ENCODE results near the gene LCE1D.

LCE1D gene

DNA sequence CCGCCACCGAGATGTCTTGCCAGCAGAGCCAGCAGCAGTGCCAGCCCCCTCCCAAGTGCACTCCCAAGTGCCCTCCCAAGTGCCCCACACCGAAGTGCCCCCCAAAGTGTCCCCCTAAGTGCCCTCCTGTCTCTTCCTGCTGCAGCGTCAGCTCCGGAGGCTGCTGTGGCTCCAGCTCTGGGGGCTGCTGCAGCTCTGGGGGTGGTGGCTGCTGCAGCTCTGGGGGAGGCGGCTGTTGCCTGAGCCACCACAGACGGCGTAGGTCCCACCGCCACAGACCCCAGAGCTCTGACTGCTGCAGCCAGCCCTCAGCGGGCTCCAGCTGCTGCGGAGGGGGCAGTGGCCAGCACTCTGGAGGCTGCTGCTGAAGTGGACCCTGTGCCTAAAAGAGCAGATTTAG is 20.2 kb upstream of the LCE1D start:
- no peak overlapping the region for H3K4me3 ChIP-seq (ENCODE audit: low read depth, low read length)
- in situ Hi-C loops (cut with HindIII; ENCODE audit: low sequenced_read_pairs): no loop called here
- TF ChIP-seq, protein P1, sequence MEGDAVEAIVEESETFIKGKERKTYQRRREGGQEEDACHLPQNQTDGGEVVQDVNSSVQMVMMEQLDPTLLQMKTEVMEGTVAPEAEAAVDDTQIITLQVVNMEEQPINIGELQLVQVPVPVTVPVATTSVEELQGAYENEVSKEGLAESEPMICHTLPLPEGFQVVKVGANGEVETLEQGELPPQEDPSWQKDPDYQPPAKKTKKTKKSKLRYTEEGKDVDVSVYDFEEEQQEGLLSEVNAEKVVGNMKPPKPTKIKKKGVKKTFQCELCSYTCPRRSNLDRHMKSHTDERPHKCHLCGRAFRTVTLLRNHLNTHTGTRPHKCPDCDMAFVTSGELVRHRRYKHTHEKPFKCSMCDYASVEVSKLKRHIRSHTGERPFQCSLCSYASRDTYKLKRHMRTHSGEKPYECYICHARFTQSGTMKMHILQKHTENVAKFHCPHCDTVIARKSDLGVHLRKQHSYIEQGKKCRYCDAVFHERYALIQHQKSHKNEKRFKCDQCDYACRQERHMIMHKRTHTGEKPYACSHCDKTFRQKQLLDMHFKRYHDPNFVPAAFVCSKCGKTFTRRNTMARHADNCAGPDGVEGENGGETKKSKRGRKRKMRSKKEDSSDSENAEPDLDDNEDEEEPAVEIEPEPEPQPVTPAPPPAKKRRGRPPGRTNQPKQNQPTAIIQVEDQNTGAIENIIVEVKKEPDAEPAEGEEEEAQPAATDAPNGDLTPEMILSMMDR (IDR thresholded peaks at IDR 0.05; ENCODE audit: low read depth, low read length): no peak
- no peak for DNase-seq (ENCODE audit: low read depth, low spot score)

DNA sequence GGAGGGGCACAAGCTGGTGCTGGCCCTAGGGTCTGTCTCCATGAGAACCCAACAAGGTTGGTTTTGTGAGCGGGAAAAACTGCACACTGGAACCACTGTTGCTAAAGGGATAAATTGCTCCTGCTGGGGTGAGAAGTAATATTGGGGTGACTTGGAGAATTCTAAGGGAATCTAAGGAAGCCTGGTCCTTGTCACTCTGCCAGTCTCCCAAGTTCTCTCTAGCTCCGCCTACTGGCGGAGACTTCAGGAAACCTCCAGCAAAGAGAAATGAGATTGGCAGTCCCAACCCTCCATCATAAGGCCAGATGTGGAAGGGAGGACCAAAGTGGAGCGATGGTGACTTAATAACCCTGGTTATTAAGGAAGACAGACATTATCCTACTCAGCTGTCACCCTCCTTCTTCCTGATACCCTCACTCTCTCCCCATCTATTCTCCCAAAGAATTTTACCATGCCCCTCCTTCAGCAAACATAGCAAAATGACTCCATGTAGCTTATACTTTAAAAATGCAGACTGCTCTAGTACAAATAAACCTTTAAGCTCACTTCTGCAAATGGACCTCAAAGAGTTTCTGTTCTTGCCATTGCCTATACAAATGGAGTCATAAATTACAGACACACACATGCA is 18.9 kb upstream of the LCE1D start:
- no peak overlapping the region for H3K4me3 ChIP-seq (ENCODE audit: low read depth, low read length)
- in situ Hi-C loops (cut with HindIII; ENCODE audit: low sequenced_read_pairs): no loop called here
- TF ChIP-seq, protein P1 (IDR thresholded peaks at IDR 0.05; ENCODE audit: low read depth, low read length): peak; percentile 17
- DNase-seq (ENCODE audit: low read depth, low spot score): no peak

DNA sequence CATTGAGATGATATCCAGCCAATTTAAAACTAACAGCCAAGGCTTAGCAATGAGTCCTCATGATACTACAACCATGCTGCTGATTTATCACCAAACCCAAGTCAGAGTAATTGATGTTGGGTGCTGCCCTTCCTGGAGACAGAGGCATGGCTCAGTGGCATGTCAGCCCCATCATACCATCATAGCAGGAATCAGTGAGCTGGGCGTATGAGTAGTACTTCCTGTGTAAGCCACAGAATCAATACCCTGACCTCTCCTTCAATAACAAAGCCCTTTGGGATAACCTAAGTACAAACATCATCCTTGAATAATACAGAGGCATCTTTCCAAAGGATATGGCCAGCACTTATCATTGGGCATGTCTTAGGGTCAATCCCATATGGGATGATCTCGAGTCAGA is 13.4 kb upstream of the LCE1D start:
- H3K4me3 ChIP-seq (ENCODE audit: low read depth, low read length): no peak overlapping the region
- in situ Hi-C loops (cut with HindIII; ENCODE audit: low sequenced_read_pairs): no loop called here
- TF ChIP-seq, protein P1 (IDR thresholded peaks at IDR 0.05; ENCODE audit: low read depth, low read length): no peak
- no peak for DNase-seq (ENCODE audit: low read depth, low spot score)

DNA sequence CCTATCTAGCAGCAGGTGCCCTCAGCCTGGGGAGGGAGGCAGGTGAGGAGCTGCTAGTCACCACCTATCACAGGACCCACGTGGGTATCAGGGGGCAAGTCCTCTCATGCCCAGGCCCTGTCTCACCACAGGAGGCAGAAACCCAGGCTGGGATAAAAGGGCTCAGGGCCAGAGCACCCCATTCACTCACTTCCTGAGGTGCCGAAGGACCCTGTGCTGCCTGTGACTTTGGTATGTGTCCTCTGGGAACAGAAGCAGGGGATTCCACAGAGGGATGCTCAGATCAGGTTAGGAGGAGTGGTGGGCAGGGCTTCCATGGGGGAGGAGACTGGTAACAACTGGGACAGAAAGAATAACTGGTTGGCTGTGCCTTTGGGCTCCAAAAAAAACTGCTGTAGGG is 10.4 kb upstream of the LCE1D start, which contains the start of gene LCE1E:
Gene LCE1E (plus strand): TSS at position 181 of the 400 bp plus-strand sequence. CDS start 1,043 bp downstream, outside the sequence.
- TF ChIP-seq, protein P1 (IDR thresholded peaks at IDR 0.05; ENCODE audit: low read depth, low read length): no peak
- in situ Hi-C loops (cut with HindIII; ENCODE audit: low sequenced_read_pairs): no loop called here
- H3K4me3 ChIP-seq (ENCODE audit: low read depth, low read length): no peak within 1 kb of the TSS
- DNase-seq (ENCODE audit: low read depth, low spot score): no peak

DNA sequence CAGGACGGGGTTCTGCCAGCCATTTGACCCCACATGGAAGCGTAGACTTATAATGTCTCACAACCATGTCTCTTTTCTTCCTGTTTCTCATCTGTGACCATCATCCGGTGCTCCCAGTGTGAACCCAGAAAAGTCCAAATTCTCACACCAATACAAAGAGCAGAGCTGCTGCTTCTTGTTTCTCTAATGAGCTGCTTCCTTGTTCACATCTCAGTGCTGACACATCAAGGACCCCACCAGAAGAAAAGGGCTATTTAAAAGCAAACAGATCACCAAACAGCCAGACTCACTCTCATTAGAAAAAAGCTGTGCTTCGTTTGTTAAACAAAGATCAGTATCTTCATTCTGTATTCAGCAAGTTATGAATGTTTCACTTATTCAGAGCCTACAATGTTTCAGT is 835 bp upstream of the LCE1D start:
- in situ Hi-C loops (cut with HindIII; ENCODE audit: low sequenced_read_pairs): no loop called here
- no peak for DNase-seq (ENCODE audit: low read depth, low spot score)
- no peak overlapping the region for H3K4me3 ChIP-seq (ENCODE audit: low read depth, low read length)
- TF ChIP-seq, protein P1 (IDR thresholded peaks at IDR 0.05; ENCODE audit: low read depth, low read length): no peak

DNA sequence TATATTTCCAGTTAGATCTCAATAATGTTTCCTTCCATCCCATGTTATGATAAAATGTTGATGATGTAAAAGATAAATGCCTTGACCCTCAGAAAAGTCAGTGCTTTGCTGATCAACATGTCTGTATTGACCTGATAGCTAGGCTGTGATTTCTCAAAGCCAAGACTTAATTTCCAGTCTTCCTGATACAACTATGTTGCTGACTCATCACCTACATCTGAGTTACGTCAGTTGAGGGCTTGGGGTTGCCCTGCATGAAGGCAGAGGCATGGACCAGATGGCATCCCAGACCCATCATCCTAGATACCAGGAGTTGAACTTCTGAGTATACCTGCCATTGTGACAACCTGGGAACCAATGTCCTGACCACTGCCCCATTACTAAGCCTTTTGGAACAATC is 4.8 kb downstream of the LCE1D start:
- TF ChIP-seq, protein P1 (IDR thresholded peaks at IDR 0.05; ENCODE audit: low read depth, low read length): no peak
- H3K4me3 ChIP-seq (ENCODE audit: low read depth, low read length): no peak overlapping the region
- no peak for DNase-seq (ENCODE audit: low read depth, low spot score)
- in situ Hi-C loops (cut with HindIII; ENCODE audit: low sequenced_read_pairs): no loop called here
